NCI-H2107 treated with DMSO at 0.1 percent for 48 hours (cell line): ENCODE results near the gene ADIPOR2.

ENCODE experiments used
- DNase-seq: peaks from one replicate; lab custom pipeline; 2025; ENCODE audit not compliant: unreplicated experiment; lab: John Stamatoyannopoulos, UW

ADIPOR2 gene

GRCh38 chr12:1797991-1798640, 107.2 kb downstream of the ADIPOR2 start:
- no peak for DNase-seq

- no peak for DNase-seq
Observed at GRCh38 chr12:1798641-1799020, 107.8 kb downstream of the ADIPOR2 start.

- DNase-seq: no peak
Observed at GRCh38 chr12:1799051-1799881, 108.4 kb downstream of the ADIPOR2 start.

DNA sequence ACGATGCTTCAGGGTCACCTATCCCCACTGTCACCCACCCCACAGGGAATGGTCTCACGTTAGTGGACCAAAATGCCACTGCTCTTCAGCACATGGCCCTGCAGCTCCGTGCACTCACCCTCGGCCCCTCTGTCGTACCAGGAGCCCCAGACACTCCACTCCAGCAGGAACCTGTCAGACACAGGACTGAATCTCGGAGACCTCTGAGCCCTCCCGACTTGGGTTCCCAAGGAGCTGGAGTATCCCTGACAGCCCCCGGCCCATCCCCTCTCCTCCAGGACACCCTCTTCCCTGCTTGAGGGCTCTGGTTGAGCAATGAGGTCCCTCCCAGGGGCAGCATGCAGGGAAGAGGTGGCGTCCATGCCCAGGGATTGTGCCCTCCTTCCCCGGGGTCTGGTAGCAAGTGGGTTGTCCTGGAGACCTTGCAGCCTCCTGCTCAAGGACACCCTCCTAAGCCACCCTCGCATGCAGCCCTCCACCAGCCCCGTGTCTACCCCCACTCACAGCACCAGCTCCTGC, 109.1 kb downstream of the ADIPOR2 start:
- DNase-seq: no peak

- DNase-seq: peak; percentile 12
Observed at GRCh38 chr12:1800401-1801302, 109.8 kb downstream of the ADIPOR2 start.

DNA sequence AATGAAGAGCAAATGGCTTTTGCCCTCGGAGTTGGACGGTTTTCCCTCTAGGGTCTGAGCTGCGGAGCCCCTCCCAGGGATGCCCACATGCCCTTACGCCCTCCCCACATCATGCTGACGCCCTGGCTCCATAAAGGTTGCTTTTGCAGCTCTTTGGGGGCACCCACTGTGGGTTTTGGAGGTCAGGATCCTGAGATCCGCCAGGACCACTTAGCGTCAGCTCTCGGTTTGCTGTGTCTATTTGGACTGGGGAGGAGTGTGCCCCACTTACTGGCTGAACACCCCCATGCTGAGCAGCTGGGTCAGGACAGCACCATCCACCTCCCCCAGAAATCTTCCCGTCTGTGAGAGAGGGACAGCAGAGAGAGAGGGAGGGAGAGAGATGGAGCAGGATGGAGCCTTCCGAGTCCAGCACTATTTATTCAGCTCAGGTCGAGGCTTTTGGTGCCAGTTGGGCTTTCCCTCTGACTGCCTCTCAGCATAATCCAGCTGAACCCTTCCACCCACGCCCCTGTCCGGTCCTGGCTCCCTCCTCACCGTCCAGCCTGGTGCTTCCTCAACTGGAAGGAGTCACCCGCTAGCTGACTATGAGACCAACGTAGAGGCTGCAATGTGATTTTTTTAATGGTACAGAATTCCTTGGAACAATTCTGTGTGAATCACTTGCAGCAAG, 110.6 kb downstream of the ADIPOR2 start:
- no peak for DNase-seq

GRCh38 chr12:1803736-1804135, 112.9 kb downstream of the ADIPOR2 start:
- DNase-seq: no peak

- no peak for DNase-seq
Observed at GRCh38 chr12:1804545-1805332, 113.9 kb downstream of the ADIPOR2 start.

- DNase-seq: no peak
Observed at GRCh38 chr12:1805441-1806081, 114.7 kb downstream of the ADIPOR2 start.

- no peak for DNase-seq
Observed at GRCh38 chr12:1806301-1807086, 115.6 kb downstream of the ADIPOR2 start.

GRCh38 chr12:1807087-1807860, 116.4 kb downstream of the ADIPOR2 start:
- no peak for DNase-seq

- no peak for DNase-seq
Observed at GRCh38 chr12:1808036-1808797, 117.3 kb downstream of the ADIPOR2 start.

GRCh38 chr12:1808798-1809480, 118.1 kb downstream of the ADIPOR2 start:
- no peak for DNase-seq

- no peak for DNase-seq
Observed at GRCh38 chr12:1809591-1810190, 118.8 kb downstream of the ADIPOR2 start.

DNA sequence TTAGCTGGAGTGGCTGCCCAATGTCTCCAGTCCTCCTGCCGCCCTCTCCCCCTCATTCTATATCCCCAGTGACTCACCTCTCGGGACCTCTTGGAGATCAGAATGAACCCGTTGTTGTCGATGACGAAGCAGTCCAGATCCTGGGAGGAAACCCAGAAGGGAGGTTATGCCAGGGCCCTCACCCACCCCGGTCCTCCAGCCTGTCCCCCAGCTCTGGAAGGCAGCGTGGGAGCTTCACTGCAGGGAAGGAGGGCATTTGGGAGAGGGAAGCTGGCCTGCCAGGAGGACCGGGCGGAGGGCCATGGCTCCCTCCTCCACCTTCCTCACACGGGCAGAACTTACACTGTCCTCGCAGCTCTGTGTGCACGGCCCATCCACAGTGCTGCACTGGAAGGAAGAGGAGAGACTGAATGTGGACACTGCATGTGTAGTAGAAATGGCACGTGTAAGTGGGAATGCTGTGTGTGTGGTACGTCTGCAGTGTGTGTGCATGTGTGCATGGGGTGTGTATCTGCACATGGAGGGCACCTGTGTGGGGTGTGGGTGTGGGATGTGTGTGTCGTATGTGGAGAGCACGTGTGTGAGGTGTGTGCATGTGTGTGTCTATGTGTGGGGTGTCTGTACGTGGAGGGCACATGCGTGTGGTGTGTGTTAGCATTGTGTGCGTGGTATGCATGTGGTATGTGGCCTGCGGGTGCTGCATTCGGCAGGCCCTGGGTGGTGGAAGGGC, 119.5 kb downstream of the ADIPOR2 start:
- DNase-seq: no peak

DNA sequence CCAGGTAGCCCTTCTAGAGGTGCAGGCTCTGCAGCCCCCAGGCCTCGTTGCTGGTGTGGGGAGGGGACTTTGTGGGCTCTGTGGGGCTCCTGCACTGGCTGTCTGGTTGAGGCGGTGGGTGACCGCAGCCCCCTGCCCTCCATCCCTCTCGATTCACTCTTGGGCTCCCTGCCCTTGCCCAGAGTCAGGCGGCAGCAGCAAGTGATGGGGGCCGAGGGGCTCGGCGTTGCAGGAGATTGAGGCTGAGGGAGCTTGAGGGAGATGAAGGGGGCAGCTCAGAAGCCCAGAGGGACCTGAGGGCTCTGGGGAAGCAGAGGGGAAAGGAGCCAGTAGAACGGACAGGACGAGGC, 120.0 kb downstream of the ADIPOR2 start:
- DNase-seq: no peak
